ENCODE results near the gene DAD1.
A peak's percentile ranks its signal among the peaks of the same experiment; 100 is the strongest.

GRCh38 chr14:22614240-22614799 lies 25.3 kb upstream of the DAD1 start:
- no peak for TF ChIP-seq CTCF (IDR thresholded peaks at IDR 0.05)
- TF ChIP-seq POLR2A (IDR thresholded peaks at IDR 0.05) = peak in 1 of 3 donors; percentile 13
